HG03442 (cell line): ENCODE results near the gene SPIN3.
"Not testable (repeated sequence)": the region's sequence is repeated elsewhere in the genome, so short reads cannot be mapped to it uniquely, and the experiment has no call there.

ENCODE experiments used
- ATAC-seq: cut with Tn5 transposase; IDR thresholded peaks from one replicate; pipeline ENCODE4 v1.9.1; 2021; ENCODE audit warnings: mild to moderate bottlenecking, moderate library complexity; ENCODE audit not compliant: unreplicated experiment

SPIN3 gene

GRCh38 chrX:56995271-56995994, at the start of gene SPIN3:
Gene SPIN3 (minus strand): TSS chrX:56995541. CDS start chrX:56994947, 594 bp downstream.
- peak; percentile 98 for ATAC-seq

DNA sequence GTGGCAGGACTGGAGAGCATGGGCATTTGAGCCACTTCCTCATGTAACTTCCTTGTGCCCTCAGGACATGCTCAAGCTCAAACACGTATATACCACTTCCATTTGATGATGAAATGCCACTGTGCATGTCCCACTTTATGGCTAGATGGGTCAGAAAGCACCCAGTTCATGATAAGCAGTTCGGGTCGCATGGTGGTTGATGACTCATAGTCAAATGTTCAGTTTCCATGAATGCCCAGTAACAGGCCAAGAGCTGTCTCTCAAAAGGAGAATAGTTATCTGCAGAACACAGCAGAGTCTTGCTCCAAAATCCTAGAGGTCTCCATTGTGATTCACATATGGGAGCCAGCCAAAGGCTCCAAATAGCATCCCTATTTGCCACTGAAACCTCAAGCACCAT, 48.9 kb upstream of the SPIN3 start:
- ATAC-seq = no peak

DNA sequence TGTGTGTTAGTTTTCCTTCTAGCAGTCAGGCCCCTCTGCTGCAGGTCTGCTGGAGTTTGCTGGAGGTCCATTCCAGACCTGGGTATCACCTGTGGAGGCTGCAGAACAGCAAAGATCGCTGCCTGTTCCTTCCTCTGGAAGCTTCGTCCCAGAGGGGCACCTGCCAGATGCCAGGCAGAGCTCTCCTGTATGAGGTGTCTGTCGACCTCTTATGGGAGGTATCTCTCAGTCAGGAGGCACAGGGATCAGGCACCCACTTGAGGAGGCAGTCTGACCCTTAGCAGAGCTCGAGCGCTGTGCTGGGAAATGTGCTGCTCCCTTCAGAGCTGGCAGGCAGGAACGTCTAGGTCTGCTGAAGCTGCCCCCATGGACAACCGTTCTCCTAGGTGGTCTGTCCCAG, 41.9 kb upstream of the SPIN3 start:
- not testable (repeated sequence) for ATAC-seq

GRCh38 chrX:56994375-56995270, 718 bp downstream of the SPIN3 start:
- no peak for ATAC-seq

- peak; percentile 54 for ATAC-seq
These were observed 7.6 kb downstream of the SPIN3 start for GRCh38 chrX:56987741-56988140.

GRCh38 chrX:56986138-56986537, 9.2 kb downstream of the SPIN3 start:
- peak; percentile 52 for ATAC-seq

GRCh38 chrX:56978172-56978571, 17.2 kb downstream of the SPIN3 start:
- ATAC-seq = peak; percentile 88

DNA sequence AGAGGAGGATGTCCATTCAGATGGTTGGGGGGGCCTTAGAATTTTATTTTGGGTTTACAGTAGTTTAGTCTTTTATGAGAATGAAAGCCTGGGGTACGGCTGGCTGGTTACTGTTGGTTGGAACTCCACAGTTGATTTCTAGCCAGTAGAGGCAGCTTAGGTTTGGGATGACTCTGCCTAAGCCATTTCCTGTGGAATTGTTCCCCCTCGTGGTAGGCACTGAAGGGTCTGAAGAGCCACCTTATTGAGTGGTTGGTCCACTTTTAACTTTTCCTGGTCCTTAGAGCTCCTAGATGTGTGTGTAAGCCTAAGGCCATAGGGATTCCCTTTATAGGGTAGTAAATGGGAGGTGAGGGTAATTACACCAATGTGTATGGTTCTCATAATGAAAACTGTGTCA, 19.7 kb downstream of the SPIN3 start:
- no peak for ATAC-seq

- no peak for ATAC-seq
These were observed 20.9 kb downstream of the SPIN3 start for GRCh38 chrX:56974408-56974807.

DNA sequence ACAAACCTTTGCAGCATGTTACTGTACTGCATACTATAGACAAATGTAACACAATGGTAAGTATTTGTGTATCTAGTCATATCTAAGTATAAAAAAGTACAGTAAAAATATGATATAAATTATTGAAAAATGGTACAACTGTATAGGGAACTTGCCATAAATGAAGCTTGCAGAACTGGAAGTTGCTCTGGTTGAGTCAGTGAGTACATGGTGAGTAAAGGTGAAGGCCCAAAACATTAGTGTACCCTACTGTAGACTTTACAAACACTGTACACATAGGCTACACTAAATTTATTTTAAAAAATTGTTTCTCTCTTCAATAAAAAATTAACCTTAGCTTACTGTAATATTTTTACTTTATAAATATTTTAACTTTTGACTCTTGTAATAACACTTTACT, 25.8 kb downstream of the SPIN3 start:
- no peak for ATAC-seq

DNA sequence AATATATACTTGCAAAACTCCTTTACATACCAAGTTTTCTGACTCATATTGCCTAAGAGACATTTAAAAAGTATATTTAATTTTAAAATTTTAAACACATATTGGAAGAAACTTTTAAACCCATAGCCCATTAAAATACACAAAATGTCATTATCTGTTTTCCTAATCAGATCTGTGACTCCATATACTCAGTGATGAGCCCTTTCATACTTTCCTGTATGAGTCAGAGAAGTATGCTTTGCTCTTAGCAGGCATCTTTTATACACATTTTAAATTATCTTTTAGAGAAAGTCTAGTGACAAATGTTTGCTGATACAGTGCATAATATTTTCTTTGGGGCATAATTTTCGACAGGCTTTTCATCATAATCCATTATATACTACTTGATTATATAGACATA, 26.4 kb downstream of the SPIN3 start:
- ATAC-seq = no peak

DNA sequence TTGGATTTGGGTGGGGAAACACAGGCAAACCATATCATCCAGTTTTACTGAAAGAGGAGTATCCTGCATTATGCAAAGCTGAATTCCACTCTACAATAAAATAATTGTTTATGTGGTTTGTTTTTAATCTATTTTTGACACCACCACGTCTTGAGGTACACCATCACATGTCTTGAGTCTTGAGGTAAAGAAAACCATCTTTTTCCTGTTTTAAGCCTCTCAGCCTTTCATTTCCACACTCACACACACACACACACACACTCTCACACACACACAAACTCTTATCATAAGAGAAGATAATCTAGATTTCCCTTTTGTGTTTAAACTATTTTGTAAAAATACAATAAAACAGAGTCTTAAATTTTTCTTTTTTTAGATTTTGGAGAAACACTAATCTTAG, 32.0 kb downstream of the SPIN3 start:
- no peak for ATAC-seq

DNA sequence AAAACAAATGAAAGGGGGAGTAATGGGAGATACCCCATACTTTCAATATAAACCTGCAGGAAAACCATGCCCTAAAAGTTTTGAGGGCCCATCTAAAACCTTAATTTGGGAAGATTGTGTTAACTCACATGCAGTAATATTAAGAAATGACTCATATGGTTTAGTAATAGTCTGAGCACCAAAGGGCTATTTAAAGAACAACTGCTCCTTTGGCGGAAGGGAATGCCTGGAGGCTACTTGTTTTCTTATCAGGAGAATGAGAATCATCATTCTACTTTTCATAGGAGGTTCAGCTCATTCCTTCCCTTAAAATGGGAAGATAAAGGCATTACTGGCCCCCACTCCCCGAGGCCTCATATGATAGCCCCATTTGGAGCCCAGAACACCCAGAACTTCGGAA, 47.6 kb downstream of the SPIN3 start:
- no peak for ATAC-seq

- not testable (repeated sequence) for ATAC-seq
These were observed 49.1 kb downstream of the SPIN3 start for GRCh38 chrX:56946201-56946600.

DNA sequence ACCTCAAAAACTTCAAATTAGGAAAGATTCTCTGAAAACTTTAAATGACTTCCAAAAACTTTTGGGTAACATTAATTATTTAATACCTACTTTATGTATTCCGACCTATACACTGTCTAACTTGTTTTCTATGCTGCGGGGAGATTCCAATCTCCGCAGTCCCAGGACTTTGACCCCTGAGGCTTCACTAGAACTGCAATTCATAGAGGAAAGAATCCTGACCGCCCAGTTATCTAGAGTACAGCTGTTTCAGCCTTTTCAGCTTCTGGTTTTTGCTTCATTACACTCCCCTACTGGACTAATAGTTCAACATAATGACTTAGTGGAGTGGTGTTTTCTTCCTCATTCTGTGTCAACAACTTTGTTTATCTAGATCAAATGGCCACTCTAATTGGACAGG, 50.1 kb downstream of the SPIN3 start:
- not testable (repeated sequence) for ATAC-seq

GRCh38 chrX:56943264-56943663, 52.1 kb downstream of the SPIN3 start:
- ATAC-seq = no peak
